HG03469 (cell line): ENCODE data around the gene ACTN2.

Experiments used
- ATAC-seq: cut with Tn5 transposase; IDR thresholded peaks from one replicate; pipeline ENCODE4 v1.9.1; 2021; ENCODE audit warnings: mild to moderate bottlenecking, moderate library complexity, moderate number of reproducible peaks; ENCODE audit not compliant: unreplicated experiment

The ACTN2 gene

GRCh38 chr1:236734141-236734765 is 48.0 kb downstream of the ACTN2 start:
- no peak for ATAC-seq

DNA sequence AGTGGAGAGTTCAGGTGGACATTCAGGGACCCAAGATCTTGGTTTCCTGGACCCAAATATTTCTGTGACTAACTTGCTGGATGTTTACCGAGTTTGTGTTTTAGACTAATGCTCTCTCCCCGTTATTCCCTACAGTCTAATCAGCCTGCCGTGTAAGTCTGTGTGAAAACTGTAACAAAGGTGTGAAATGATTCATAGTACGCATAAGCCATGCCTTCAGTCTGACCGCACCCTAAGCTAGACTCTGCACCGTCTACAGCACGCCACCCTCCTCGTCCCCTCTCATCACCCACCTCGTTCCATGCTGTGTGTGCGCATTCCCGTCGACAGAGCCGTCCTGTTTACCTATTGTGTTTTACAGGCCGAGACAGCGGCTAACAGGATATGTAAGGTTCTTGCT is 50.5 kb downstream of the ACTN2 start:
- no peak for ATAC-seq

DNA sequence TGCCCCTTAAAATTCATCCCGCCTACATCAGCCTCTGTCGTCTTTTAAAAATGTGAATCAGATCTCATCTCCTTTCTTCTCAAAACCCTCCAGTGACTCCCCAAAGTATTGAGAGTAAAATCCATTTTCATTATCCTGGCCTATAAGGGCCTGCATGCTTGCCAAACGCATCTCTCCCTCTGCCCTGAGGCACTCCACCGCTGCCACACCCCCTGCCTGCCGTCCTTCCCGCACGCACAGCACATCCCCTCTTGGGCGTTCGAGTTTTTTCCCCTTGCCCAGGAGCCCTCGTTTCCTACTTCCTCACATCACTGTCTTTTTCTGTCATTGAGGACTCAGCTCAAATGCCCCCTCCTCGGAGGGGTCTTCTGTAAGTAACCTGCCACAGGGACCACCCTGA is 55.5 kb downstream of the ACTN2 start:
- no peak for ATAC-seq

- no peak for ATAC-seq
These were observed 56.3 kb downstream of the ACTN2 start for GRCh38 chr1:236742421-236743160.

GRCh38 chr1:236744533-236744932 is 58.2 kb downstream of the ACTN2 start:
- no peak for ATAC-seq

GRCh38 chr1:236746785-236747184 is 60.5 kb downstream of the ACTN2 start:
- no peak for ATAC-seq

- ATAC-seq: no peak
These were observed 61.1 kb downstream of the ACTN2 start for GRCh38 chr1:236747311-236747985.

DNA sequence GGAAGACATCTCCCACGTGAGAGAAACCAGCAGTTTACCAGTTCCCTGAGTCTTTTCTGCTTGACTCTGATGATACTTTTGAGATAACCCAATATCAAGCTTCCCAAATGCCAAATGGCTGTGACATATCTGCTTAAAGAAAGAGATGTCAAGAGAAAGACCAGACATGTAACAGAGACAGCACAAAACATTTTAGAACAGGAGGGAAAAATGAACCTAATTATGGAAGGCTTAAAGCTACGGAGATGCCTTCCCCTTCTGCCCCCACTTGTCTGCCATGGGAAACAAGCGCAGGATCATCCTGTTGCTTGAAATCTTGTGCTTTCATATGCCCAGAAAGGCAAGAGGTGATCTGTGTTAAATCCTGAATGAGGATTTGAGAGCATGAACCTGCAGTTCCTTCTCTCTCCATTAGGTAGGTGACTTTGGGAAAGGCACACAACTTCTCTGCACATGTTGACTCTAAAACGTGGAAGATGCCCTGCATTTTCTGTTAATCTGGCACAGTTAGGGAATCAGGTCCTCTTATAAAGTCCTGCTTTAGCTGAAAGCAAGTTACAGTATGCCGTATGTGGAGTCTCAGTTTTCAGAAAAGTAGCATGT is 62.1 kb downstream of the ACTN2 start:
- ATAC-seq: no peak

- no peak for ATAC-seq
These were observed 64.6 kb downstream of the ACTN2 start for GRCh38 chr1:236750928-236751327.

- ATAC-seq: no peak
These were observed 65.1 kb downstream of the ACTN2 start for GRCh38 chr1:236751385-236751784.

DNA sequence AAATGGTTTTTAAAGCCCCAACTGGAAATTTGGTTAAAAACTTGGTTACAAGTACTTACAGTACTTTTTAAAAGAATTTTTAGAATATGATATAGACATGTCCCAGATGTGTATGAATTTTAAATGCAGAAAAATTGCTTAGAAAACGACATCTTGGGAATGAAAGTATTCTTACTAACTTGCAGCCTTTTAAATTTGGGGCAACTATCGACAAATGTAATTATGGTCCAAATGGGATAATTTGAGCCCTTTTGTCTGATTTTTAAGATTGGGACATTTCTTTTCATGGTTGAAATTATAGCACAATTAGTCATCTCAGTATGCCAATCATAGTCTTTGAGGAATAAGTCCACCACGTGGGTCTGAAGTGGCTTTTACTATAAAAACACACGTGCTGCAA is 65.6 kb downstream of the ACTN2 start:
- ATAC-seq: no peak

- ATAC-seq: no peak
These were observed 67.2 kb downstream of the ACTN2 start for GRCh38 chr1:236753516-236753915.

DNA sequence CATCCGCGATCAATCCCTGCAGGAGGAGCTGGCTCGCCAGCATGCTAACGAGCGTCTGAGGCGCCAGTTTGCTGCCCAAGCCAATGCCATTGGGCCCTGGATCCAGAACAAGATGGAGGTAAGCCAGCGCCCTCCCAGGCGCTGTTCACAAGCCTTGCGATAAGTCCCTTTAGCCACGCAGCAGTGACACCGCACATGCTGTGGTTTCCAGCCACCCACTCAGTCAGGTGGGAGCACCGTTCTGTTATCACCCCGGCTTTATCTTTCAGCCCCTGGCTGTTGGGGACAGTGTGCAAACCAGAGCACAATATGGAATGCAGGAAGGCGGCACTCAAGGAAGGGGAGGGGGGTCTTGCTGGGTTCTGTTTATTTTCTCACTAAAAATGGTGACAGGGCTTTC is 67.7 kb downstream of the ACTN2 start:
- no peak for ATAC-seq

DNA sequence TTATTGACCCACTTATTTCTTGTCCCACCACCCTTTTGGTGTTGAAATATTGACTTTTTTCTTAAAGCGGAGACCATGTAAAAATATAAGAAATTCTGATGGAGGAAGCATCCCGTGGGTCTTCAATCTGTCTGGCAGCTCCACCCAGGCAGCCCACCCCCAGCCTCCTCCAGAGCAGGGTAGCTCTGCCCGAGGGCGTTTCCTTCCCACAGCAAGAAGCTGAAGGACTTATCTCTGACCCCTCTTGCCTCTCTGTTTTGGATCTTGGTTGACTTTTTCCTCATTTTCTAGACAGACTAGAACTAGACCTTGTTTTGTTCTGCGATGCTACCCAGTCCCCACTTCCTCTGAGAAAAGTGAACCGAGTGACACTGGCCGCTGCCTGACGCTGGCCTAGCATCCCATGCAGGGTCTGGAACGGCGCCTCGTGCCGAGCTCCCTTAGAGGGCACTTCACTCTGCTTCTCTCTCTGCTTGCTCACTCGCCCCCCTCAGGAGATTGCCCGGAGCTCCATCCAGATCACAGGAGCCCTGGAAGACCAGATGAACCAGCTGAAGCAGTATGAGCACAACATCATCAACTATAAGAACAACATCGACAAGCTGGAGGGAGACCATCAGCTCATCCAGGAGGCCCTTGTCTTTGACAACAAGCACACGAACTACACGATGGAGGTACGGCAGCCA is 68.4 kb downstream of the ACTN2 start:
- ATAC-seq: no peak

- ATAC-seq: no peak
These were observed 71.3 kb downstream of the ACTN2 start for GRCh38 chr1:236757640-236758039.

GRCh38 chr1:236759252-236759859 is 73.1 kb downstream of the ACTN2 start:
- no peak for ATAC-seq

GRCh38 chr1:236760480-236760879 is 74.2 kb downstream of the ACTN2 start:
- ATAC-seq: no peak

- no peak for ATAC-seq
These were observed 74.7 kb downstream of the ACTN2 start for GRCh38 chr1:236760986-236761385.

- ATAC-seq: no peak
These were observed 75.3 kb downstream of the ACTN2 start for GRCh38 chr1:236761397-236762132.

DNA sequence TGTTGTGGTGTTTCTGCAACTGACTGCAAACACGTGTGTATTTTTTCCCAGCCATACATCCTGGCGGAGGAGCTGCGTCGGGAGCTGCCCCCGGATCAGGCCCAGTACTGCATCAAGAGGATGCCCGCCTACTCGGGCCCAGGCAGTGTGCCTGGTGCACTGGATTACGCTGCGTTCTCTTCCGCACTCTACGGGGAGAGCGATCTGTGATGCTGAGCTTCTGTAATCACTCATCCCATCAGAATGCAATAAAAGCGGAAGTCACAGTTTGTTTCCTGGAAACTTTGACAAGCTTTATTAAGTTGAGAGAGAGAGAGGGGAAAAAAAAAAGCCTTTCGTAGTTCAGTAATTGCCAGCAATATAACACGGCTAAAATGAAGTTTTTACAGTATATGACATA is 76.1 kb downstream of the ACTN2 start:
- ATAC-seq: no peak
